GM20000 (cell line): Measurements from ENCODE around the gene MRPL27.

Experiments
- DNase-seq: peaks from one replicate; pipeline ENCODE4 v3.0.0; 2012; ENCODE audit warnings: low spot score
- TF ChIP-seq, protein P1 (sequence below): IDR thresholded peaks from 2 replicates; pipeline ENCODE4 v1.5.1; 2012; ENCODE audit warnings: mild to moderate bottlenecking, control low read depth; ENCODE audit errors: extremely low read depth, missing control alignments

The MRPL27 gene

DNA sequence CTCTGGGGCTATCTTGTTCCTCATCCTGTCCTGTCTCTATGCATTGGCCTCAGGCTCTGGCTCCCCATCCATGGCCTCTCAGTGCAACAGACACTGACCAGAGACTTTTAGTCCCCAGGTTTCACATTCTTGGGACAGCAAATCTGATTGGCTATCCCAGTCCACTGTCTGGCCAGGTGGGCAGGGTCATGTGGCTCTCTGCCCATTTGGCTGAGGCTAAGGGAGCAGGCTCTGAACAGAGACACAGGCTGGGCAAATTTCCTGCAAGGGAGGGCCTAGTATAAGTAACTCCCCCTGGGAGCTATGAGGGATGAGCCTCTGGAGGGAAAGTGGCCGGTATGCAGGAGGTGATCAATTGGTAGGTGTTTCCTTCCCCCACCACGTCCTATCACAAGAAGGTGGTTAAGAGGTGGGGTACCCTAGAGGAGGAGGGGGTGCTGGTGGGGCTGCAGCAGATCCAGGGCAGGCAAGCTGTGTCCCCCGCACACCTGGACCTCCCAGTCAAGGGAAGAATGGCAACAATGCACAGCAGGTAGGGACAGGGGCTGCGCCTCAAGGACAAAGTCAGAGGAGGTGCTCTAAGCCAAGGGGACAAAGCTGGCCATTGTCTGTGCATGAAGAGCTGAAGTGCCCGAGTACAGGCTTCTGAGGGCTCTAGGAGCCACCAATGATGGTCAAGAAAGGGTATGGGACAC is 13.8 kb downstream of the MRPL27 start:
- TF ChIP-seq, protein P1, sequence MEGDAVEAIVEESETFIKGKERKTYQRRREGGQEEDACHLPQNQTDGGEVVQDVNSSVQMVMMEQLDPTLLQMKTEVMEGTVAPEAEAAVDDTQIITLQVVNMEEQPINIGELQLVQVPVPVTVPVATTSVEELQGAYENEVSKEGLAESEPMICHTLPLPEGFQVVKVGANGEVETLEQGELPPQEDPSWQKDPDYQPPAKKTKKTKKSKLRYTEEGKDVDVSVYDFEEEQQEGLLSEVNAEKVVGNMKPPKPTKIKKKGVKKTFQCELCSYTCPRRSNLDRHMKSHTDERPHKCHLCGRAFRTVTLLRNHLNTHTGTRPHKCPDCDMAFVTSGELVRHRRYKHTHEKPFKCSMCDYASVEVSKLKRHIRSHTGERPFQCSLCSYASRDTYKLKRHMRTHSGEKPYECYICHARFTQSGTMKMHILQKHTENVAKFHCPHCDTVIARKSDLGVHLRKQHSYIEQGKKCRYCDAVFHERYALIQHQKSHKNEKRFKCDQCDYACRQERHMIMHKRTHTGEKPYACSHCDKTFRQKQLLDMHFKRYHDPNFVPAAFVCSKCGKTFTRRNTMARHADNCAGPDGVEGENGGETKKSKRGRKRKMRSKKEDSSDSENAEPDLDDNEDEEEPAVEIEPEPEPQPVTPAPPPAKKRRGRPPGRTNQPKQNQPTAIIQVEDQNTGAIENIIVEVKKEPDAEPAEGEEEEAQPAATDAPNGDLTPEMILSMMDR = no peak
- DNase-seq = no peak

GRCh38 chr17:50358177-50358576 is 14.8 kb downstream of the MRPL27 start:
- no peak for DNase-seq
- TF ChIP-seq, protein P1 = no peak

DNA sequence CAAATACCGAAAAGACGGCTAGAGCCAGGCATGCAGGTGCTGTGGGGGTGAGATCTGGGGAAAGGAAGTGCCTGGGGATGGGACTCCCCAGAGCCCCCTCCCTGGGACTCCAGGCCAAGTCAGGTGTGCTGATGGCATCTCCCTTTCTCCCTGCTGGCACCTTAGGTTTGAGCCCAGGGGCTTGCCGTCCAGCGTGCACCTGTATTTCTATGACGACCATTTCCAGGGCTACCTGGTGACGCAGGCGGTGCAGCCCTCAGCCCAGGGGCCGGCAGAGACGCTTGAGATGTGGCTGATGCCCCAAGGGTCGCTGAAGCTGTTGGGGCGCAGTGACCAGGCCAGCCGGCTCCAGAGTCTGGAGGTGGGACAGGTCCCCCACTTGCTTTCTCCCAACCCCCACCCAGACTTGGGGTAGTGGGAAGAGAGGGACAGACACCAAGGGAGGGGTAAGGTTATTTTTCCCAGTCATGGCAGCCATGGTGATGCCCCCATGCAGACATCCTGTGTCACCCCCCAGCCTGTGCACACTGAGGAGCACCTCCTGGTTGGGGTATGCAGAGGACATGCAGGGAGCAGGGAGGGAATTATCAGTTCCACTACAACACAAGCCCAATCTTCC is 16.0 kb downstream of the MRPL27 start:
- no peak for DNase-seq

GRCh38 chr17:50356418-50356817 is 16.6 kb downstream of the MRPL27 start:
- DNase-seq = no peak
- TF ChIP-seq, protein P1 = no peak

More for the DNA sequence above, 16.0 kb downstream of the MRPL27 start:
- TF ChIP-seq, protein P1 = no peak

DNA sequence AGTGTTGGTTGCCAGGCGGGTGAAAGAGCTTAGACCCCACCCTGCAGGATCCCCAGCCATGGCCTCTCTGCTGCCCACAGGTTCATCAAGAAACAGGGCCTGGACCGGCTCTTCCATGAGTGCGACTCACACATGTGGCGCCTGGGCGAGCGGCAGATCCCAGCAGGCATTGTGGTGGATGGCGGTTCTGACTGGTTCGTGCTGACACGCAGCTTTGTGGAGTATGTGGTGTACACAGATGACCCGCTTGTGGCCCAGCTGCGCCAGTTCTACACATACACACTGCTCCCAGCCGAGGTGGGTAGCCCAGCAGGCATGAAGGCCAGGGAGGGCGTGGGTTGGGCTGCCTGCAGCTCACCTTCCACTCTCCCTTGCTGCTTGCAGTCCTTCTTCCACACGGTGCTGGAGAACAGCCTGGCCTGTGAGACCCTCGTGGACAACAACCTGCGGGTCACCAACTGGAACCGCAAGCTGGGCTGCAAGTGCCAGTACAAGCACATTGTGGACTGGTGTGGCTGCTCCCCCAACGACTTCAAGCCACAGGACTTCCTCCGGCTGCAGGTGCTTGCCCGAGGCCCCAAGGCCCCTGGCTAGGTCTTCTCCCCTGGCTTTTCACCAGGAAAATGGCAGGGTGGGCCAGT is 17.2 kb downstream of the MRPL27 start:
- no peak for DNase-seq
- TF ChIP-seq, protein P1 = no peak

- TF ChIP-seq, protein P1 = no peak
- DNase-seq = no peak
Measured at GRCh38 chr17:50355336-50355700, 17.7 kb downstream of the MRPL27 start.

DNA sequence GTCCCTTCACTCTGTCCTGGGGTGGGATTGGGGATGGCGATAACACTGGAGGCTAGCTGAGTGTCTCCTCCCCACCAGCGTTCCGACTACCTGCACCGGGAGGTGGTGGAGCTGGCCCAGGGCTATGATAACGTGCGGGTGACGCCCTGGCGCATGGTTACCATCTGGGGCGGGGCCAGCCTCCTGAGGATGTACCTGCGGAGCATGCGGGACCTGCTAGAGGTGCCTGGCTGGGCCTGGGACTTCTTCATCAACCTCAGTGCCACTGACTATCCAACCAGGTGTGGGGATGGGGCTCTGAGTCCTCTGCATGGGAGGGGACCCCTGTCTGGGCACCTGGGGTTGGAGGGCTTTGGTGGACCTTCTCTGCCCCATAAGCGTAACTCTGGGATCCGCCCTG is 18.2 kb downstream of the MRPL27 start:
- TF ChIP-seq, protein P1 = no peak
- DNase-seq = no peak
